HG03280 (cell line): ENCODE measurements around the gene GGA2.
"Not testable (repeated sequence)": the region's sequence is repeated elsewhere in the genome, so short reads cannot be mapped to it uniquely, and the experiment has no call there.

Experiments used
- ATAC-seq: cut with Tn5 transposase; IDR thresholded peaks from one replicate; pipeline ENCODE4 v1.9.1; 2021; ENCODE audit warnings: mild to moderate bottlenecking, moderate library complexity; ENCODE audit not compliant: unreplicated experiment

The GGA2 gene

DNA sequence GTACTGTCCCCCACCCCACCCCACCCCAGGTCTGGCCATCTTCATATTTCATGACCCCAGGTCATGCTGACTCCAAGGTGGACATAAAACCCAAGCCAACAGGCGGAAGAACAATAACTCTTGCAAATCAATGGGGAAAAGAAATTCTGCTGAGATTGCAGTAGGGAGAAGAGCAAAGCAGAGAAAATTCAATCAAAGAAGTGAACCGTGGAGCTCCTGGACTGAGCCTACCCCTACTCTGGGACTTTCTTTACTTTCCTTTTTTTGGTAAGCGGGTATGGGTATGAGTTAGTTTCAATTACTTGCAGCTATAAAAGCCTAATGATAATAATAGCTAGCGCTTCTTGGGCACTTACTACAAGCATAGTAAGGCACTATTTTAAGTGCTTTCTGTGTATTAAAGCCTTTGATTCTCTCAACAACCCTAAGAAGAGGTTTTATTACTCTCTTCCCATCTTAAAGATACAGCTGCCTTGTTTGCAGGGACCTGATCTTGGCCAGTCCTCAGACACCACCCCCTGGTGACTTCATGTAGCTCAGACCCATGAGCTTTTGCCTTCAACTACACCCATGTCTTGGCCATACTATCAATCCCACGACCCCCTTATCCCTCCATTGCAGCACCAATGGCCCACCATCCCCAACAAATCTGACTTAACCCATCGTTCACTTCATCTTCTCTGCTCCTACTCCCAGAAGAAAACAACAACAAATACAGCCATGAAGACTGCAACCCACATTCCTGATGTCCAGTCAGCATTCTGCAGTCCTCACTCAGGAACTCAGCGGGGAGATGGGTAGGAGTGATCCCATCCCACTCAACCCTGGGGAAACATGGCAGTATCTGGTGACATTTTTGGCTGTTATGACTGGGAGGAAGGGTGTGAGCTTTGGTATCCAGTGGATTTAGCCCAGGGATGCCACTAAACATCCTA, 4.4 kb downstream of the GGA2 start:
- no peak for ATAC-seq

DNA sequence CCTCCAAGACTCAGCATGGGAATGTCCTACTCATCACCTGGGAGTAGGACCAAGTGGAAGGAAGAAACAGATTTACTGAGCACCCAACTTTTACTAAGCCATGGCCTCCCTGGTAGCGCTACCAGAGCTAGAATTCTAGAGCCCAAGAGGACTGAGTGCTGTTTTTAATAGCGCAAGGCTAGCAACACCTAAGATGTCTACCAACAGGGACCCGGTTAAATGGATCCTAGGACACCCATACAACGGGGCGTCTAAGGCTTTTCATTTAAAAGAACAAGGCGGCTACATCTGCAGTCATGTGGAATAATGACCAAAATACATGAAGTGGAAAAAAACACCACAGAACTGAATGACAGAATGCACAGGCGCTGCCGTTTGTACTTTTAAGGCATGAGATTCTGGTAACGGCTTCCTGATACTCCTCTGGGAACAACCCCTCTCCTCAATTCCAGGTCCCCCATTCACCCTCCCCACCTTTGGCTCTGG, 5.1 kb downstream of the GGA2 start:
- ATAC-seq: no peak

DNA sequence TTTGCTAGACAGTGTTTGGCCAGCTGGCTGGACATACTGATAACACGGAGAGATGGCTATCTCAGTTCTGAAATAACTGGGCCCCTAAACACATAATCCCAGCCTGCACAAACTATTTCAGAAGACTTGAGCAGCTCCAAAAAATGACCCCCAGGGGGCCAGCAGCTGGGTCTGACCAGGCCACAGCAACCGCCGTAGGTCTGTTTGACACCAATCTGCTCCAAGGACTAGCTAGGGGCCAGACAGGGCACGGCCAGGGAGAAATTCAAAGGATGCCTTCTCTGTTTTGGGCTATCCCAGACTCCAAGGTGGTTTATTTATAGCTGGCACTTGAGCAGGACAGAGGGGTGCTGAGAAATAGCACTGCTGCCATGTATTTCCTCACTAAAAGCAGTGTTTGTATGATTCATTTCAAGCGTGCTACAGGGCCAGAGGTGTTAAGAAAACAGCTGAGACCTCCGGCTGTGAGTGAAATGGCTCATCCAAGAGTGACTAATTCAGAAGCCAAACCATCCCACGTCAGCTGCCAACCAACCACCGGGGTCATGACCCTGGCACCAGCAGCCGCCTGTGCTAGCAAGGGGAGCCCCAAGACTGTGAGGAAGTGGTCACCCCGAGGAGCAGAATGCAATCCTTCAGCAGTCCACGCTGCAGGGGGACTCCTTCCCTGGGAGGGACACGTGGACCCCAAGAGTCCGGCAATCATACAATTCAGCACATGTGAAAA, 5.7 kb downstream of the GGA2 start:
- ATAC-seq: no peak

DNA sequence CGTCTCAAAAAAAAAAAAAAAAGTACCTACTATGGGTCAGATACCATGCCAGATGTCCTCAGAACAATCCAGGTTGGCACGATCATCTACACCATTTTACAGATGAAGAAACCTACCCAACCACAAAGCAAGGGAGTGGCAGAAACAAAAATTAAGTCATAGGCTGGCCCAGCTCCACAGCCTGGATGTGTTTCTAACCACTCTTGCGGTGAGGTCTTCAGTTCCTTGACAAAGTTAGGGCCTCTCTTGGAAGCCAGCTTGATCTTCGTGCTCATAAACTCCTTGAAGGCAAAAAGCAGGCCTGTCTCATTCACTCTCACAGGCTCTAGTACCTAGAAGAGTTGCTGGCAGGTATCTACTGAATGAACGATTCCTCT, 6.2 kb downstream of the GGA2 start:
- ATAC-seq: no peak

DNA sequence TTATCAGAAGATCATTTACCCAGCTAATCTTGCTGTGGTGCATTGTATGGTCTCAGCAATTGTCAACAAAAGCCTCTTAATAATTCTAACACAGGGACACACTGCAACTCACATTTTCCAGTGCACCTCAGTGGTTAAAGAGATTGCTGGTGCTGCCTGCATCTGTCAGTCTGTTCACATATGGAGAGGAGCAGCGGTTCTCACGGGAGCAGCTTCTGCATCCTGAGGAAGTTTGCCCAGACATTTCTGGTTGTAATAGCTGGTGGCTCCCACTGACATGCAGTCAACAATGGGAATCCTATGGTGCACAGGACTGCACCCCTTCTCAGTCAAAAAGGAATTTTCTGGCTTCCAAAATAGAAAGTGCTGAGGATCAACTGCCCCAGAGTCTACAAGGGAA, 7.8 kb downstream of the GGA2 start:
- no peak for ATAC-seq

DNA sequence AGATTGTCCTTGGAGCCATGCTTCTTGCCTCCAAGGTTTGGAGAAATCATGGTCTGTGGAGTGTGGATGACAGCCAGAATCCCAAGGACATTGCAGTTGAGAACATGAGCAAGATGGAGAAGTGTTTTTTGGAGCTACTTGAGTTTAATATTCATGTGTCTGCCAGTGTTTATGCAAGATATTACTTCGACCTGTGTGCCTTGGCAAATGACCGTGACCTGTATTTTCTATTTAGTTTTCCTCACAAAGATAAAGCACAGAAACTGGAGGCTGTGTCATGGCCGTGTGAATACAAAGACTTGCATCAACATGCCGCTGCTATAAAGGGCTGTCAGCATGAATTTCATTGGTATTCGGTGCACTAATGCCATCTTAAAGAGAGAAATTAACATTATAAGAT, 9.0 kb downstream of the GGA2 start:
- no peak for ATAC-seq

DNA sequence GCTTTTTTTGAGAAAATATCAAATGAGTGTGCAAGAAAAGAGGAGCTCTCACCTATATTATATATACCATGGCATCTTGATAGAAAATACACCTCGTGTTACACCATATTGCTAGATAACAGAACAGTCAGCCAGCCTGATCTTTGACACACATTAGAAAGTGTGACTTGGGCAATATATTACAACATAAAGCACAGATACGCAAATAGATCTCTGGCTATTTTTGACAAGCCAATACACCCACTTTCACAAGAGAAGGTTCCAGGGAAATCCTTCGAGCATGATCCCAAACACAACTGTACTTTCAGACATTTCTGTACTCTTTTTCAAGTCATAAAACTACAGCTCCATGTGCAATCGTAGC, 9.4 kb downstream of the GGA2 start:
- ATAC-seq: no peak

DNA sequence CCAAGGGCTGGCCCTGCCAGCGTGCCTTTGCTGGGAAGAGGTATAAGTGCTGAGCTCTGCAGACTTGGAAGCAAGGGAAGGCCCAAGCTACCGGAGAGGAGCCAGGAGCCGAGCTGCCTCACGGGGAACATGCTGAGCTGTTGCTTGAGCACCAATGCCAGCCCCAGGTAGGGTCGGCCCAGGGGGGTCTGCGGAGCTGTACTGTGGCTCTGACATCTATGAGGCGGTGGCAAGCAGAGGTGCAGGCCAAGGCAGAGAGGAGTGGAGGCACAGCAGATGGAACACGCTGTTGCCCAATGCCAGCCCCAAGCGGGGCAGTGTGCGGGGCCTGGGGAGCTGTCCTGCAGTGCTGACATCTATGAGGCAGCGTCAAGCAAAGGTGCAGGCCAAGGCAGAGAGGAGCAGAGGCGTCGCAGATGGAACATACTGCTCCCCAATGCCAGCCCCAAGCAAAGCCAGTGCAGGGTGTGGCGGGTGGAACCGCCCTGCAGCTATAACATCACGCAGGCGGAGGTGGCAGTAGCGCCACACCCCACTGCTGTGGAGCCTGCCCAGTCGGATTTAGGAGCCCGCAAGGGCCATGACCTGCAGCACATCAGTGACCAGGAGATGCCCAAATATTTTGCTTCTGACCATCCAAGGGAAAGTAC, 10.0 kb downstream of the GGA2 start:
- no peak for ATAC-seq

DNA sequence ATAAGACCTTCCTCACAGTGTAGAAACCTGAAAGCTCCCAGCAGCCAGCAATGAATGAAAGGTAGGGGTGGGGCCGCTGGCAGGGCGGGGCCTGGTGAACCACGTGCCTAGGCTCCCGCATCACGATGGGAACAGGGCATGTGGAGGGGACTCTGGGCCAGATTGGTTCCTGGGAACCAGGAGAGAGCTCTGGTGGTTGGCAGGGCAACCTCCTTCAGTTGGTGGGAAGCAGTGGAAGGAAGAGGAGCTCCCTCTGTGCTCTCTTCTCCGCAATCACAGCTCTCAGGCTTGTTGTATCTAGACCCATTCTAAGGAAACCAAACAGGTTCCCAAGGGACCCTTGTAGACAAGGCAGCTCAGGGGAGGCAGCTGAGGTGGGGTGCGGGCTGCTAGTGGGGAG, 10.5 kb downstream of the GGA2 start:
- no peak for ATAC-seq

DNA sequence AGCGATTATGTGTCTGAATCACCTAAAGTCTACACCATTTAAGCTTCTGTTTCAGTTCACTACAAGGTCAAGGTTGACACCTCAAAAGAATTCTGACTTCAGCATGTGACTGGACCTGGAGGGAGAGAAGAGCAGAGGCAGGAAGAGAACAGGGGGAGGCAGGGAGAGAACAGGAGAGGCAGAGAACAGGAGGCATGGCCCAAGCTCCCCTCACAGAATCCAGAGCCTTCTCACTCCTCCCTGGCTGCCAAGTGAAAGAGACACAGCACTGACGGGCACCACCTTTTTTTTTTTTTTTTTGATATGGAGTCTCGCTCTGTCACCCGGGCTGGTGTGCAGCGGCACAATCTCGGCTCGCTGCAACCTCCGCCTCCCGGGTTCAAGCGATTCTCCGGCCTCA, 11.4 kb downstream of the GGA2 start:
- no peak for ATAC-seq

DNA sequence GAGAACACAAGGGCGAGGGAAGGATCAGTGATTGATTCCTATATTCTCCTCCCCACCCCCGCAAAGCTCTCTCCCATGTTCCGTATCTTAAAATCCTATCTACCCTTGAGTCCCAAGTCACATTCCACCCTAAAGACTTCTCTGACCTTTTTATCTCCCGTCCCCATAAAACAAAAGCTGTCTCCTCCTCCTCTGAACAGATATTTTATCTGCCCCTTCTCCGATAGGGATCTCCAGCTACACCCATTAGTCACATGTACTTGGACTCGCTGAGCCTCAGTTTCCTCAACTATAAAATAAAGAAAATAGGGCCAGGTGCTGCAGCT, 12.8 kb downstream of the GGA2 start:
- no peak for ATAC-seq

DNA sequence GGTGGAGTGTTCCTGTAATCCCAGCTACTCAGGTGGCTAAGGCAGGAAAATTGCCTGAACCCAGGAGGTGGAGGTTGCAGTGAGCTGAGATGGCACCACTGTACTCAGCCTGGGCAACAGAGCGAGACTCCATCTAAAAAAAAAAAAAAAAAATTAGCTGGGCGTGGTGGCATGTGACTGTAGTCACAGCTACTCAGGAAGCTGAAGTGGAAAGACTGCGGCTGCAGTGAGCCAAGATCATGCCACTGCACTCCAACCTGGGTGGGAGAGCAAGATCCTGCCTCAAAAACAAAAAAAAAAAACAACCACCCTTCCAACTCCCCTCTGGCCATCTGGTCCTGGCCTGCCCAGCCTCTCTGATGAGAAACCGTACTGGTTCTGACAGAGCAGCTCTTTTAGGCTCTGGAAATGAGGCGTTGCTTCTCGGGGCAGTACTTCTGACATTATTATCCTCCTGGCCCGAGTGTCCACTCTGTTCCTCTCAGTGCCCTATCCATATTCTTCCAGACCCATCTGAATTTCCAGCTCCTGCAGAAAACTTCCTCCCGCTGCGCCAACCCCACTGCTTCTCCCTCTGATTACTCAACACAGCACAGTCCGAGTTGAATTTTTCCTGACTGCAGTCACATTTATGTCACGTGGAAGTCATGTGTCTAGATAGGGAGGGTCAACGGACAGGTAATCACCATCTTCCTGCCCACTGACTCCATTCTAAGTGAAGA, 13.3 kb downstream of the GGA2 start:
- ATAC-seq: no peak

DNA sequence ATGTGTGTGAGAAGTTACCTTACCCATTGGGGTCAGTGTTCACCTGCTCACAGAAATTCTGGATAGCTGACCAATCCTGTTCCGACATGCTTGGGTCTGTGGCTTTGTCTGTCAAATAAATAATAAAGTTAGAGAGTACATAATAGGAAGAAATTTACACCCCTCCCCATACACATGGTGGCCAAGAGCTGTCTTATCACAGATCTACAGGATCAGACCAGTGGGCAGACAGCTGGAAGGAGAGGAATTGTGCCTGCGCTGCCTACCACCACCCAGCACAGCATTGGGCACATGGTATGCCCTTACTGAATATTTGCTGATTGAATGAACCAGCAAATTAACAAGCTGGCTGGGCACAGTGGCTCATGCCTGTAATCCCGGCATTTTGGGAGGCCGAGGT, 14.6 kb downstream of the GGA2 start:
- ATAC-seq: no peak

DNA sequence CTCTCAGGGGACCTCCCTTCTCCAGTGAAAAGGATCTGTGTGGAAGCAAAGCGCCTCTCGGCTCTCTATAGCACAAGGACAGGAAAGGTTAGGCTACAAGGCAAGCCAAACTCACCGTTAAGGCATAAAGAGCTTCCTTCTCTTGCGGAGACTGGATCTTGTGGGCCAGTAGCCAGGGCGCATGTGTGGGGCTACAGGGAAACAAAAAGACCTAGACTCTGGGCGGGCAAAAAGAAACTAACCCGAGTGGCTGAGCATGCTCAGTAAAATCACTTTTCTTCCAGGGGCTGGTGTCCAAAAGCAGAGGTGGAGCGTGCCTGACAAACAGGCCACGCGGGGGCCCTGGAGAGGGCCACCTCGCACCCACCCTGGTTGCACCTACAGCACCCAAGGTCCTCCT, 16.1 kb downstream of the GGA2 start:
- no peak for ATAC-seq

DNA sequence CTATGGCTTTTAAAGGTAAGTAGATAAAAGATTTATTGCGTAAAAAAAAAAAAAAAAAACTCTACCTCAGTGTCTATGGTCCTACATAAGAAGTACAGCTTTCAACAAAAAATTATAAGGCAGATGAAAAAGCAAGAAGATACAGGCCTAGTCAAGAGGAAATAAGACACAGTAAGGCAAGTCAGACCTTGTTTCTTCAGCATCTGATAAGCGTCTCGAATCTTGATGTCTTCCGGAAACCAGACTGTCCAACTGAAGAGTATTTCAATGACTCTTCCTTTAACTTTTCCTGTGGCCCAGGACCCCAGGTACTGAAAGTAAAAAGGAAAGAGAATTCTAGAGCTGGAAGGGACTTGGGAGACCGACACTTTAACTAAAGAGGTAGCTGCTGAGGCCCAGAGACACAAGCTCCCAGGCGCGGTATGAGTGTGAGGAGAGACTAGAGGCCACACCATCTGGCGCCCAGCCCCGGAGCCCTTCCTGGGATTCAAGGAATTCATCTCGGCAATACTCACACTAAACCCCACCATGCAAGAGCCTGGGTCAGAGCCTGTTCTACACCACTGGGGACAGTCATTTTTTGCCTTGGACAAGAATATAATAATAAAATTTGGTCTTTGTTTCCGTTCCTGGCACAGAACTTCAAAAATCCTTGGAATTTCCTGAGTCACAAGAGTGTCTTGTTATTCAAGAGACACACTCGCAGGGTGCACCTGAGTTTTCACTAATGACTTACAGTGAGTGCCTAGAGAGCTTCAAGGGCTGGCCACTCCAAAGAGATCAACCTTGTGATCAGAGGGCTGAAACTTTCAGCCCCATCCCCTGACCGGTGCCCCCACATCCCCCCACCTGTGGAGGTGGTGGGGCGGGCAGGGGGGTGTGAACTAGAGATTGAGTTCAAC, 18.6 kb downstream of the GGA2 start:
- no peak for ATAC-seq

DNA sequence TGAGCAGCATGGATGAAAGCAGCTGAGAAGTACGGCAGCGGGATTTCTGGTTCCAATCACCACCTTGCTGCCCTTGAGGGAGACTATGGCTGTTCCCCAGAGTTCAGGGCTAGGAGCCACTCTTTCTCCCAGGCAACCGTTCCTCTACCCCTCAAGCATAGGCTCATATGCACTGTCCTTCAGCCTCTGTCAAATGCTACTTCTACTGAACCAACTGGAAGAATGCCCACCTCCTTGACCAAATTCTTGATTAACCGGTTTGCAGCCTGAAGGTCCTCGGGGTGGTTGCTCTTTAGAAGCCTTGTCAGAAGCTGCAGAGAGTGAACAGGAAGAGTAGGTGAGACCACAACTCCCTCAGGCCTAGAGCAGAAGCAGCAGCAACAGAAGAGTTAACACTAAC, 23.8 kb downstream of the GGA2 start:
- ATAC-seq: no peak

DNA sequence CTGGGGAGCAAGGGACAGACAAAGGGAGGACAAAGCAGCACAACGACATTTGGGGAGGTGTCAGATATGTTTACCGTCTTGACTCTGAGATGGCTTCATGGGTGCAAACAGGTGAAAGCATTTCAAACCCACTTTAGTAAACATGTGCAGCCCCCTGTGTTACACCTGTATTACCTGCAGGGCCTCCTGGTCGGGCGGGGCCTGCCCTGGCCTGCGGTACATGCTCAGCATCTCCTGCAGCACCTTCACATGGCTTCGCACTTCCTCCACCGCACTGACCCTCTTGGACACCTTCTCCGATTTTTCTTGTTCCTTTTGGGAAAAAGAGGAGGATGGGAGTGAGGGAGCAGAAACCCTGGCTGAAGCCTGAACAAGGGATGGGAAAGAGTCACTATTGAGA, 24.5 kb downstream of the GGA2 start:
- ATAC-seq: no peak

DNA sequence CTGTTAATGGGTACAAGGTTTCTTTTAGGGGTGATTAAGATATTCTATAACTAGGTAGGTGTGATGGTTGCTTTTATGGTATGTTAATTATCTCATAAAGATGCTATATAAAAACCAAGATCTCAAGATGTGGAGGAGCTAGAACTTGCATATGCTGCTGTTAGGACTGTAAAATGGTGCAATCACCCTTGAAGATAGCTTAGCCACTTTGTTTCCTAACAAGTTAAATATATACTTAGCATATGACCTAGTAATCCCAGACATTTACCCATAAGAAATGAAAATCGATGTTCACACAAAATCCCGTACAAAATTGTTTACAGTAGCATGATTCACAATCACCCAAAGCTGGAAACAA, 25.1 kb downstream of the GGA2 start:
- ATAC-seq: no peak

DNA sequence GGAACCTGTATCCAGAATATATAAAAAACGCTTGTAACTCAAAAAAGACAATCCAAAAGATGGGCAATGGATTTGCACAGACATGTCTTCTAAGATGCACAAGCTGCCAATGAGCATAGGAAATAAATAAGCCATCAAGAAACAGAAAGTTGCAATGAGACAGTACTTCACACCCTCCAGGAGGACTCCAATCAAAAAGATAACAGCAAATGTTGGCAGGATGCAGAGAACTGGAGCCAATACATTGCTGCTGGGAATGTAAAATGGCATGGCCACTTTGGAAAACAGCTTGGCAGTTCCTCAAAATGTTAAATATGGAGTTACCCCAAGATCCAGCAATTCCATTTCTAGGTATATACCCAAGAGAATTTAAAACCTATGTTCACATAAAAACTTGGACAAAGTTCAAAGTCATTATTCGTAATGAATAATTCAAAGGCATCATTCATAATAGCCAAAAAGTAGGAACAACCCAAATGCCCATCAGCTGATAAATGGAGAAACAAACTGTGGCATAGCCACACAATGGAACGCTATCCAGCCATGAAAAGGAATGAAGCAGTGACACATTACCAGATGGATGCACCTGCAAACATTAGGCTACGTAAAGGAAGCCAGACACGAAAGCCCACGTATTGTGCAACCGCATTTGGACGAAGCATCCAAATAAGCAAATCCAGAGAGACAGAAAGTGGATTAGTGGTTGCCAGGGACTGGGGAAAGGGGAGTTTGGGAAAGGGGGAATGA, 25.6 kb downstream of the GGA2 start:
- no peak for ATAC-seq

DNA sequence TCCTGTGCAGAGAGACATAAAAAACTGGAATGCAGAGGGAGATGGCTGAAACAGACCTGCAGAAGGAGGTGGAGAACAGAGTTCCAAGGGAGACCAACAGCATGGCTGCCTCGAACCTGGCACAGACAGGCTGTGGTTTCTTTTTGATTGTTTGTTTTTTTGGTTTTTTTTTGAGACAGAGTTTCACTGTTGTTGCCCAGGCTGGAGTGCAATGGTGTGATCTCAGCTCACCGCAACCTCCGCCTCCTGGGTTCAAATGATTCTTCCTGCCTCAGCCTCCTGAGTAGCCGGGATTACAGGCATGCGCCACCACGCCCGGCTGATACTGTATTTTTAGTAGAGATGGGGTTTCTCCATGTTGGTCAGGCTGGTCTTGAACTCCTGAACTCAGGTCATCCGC, 26.8 kb downstream of the GGA2 start:
- not testable (repeated sequence) for ATAC-seq
